GM21515 (cell line): ENCODE measurements around the gene CENPP.

Experiments
- ATAC-seq: cut with Tn5 transposase; IDR thresholded peaks from one replicate; pipeline ENCODE4 v1.9.1; 2021; ENCODE audit not compliant: unreplicated experiment

Gene CENPP

DNA sequence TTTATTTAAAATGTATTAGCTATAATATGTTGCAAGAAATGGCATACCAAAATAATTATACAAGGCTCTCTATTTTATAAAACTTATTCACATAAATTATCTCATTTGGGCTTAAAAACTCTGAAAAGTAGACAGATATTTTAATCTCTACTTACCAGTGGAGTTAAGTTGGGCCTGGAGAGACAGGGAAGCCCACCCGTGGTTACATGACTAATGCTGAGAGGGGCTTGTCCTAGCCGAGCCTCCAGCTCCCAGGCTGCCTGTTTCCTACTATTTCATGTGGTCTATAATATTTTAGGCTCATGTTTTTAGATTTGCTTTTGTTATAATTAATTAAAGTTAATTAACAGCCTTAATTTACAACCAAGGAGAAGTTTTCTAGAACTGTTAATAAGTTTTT lies 177.4 kb downstream of the CENPP start:
- ATAC-seq, result no peak

GRCh38 chr9:92504881-92505280 lies 179.1 kb downstream of the CENPP start:
- ATAC-seq, result no peak

- no peak for ATAC-seq
Measured at GRCh38 chr9:92506184-92506857, 180.6 kb downstream of the CENPP start.

- no peak for ATAC-seq
Measured at GRCh38 chr9:92507005-92507404, 181.3 kb downstream of the CENPP start.

DNA sequence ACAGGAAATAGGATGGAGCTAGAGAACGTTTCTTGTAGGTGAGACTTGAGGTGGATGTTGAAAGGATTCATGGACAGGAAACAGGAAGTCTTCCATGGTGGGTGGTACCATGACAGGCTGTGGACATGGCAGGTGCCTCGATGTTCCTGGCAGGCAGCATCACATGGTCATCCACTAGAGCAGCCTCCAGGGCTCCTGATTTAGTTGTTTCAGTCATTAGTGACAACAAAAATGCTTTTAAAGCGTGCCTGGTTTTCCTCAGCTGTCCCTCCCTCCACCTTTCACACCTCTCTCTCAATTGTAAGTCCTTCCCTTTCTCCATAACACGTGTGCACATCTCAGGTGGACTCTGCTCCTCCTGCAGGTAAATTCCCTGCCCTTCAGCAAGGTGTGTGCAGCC lies 181.7 kb downstream of the CENPP start:
- no peak for ATAC-seq

- ATAC-seq, result no peak
Measured at GRCh38 chr9:92508018-92508820, 182.5 kb downstream of the CENPP start.

DNA sequence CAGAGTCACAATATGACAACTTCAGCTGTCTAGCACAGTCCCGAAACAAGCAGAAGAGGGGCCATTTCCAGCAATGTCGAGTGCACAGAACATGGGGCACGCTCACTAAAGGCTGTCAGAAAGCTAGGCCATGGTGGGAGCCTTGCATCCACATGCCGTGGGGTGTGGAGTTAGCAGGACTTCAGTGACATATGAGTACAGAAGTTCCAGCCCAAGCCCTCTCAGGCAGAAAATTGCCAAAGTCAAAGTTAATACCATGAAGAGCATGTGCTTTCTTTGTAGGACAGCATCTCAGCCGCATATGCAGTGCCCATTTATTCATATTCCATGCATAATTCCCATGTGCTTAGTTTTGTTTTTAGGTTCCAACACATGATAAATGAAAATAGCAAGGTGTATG lies 183.3 kb downstream of the CENPP start:
- ATAC-seq, result no peak

DNA sequence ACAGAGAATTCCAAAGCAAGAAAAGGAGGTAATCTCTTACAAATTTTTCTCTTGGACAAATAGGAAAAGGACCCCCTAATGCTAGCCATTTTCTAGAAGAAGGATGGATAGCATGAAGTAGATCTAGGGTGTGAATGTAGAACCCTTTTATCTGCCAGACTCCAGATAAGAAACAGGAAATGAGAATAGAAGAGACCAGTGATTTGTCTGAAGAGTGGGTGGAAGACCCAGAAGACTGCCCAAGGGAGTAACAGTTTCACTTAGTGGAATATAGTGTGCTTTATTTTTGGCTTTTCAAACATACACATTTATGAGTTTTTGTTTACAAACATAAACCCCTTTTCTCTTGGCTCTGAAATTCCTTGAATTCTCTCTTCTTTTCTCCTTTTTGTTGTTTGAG lies 185.0 kb downstream of the CENPP start:
- no peak for ATAC-seq

- ATAC-seq, result no peak
Measured at GRCh38 chr9:92512622-92513021, 186.9 kb downstream of the CENPP start.

- no peak for ATAC-seq
Measured at GRCh38 chr9:92513349-92513748, 187.6 kb downstream of the CENPP start.

DNA sequence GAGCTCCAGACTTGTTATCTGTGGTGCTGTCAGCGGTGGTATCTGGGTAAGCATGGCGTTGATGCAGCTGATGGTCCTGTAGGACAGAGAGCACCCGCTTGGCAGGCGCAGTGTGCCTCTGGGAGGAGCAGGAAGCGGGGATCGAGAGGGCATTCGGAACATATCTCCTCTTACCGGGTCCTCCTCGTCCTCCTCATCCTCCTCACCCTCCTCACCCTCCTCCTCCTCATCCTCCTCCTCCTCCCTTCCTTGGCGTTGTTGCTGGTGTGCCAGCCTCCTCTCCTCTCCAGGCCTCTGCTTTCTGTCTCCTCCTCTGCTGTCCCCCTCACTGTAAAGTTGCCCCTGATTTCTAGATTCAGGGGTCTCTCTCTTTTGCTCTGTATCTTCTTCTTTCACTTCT lies 188.9 kb downstream of the CENPP start:
- ATAC-seq, result no peak

GRCh38 chr9:92516521-92516920 lies 190.8 kb downstream of the CENPP start:
- no peak for ATAC-seq

- no peak for ATAC-seq
Measured at GRCh38 chr9:92517046-92517445, 191.3 kb downstream of the CENPP start.

DNA sequence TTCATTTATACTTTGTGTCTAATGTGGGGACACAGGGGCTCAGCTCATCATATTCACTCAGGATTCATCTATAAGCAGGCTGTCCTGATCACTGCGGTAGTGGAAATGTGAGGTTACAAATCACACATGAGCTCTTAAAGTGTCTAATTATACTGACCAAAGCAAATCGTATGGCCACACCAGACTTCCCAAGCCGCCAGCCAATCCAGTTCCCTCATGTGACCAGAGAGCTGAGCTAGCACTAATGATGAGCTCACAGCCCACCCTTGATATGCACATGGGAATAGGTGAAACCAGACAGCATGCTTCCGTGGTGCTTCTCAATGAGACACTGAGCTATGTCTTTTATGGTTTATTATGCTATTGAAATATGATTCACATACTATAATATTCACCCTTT lies 192.4 kb downstream of the CENPP start:
- ATAC-seq, result no peak

DNA sequence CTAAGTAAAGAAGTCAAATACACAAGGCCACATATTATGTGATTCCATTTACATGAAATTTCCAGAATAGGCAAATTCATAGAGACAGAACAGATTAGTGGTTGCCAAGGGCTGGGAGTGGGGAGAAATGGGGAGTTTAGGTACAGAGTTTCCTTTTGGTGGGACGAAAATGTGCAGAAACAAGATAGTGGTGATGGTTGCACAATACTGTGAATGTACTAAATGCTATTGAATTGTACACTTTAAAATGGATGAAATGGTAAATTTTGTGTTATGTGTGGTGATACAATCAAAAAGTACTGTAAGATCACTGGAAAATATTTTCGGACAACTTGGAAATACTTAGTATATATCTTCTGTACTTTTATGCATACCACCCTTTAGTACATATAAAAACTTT lies 195.1 kb downstream of the CENPP start:
- ATAC-seq, result no peak

GRCh38 chr9:92522983-92523970 lies 197.5 kb downstream of the CENPP start:
- ATAC-seq, result no peak

DNA sequence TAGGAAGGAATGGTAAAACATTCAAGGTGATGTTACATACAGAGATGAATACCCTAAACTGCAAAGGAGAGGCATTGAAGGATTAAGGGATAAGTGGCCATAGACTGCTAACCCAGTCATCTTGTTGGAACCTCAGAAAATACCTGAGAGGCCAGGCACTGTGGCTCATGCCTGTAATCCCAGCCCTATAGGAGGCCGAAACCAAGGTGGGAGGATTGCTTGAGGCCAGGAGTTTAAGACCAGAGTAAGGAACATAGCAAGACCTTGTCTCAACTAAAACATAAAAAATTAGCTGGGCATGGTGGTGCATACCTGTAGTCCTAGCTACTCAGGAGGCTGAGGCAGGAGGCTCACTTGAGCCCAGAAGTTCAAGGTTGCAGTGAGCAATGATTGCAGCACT lies 199.1 kb downstream of the CENPP start:
- ATAC-seq, result no peak

DNA sequence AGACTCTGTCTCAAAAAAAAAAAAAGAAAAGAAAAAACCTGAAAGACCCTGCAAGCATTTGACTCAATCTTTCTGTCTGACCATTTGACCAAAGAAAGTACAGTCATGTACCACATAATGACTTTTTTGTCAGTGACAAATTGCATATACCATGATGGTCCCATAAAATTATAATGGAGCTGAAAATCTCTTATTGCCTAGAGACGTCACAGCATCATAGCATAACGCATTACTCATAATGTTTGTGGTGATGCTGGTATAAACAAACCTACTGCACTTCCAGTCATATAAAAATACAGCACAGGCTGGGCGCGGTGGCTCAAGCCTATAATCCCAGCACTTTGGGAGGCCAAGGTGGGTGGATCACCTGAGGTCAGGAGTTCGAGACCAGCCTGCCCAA lies 199.6 kb downstream of the CENPP start:
- ATAC-seq, result no peak

DNA sequence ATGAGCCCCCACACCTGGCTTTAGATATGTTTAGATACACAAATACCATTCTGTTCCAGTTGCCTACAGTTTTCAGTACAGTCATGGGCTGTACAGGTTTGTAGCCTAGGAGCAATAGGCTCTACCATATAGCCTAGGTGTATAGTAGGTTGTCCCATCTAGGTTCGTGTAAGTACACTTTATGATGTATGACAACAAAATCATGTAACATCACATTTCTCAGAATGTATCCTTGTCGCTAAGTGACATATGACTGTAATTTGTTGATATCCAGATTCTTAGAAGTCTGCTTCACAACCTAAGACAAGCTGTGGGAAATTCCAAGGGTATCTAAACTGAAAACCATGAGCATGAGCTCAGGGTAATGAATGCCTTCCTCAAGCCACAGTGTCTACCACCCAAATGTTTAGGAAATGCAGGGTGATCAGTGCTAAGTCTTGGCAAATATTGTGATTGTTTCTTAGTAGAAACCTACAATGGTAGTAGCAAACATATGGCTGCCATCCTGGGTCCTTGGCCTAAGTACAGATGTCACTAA lies 201.6 kb downstream of the CENPP start:
- no peak for ATAC-seq

- ATAC-seq, result no peak
Measured at GRCh38 chr9:92527832-92528521, 202.2 kb downstream of the CENPP start.

GRCh38 chr9:92528522-92528849 lies 202.7 kb downstream of the CENPP start:
- ATAC-seq, result no peak
